GM12878 (cell line): ENCODE data around the gene ASIC5. TPM values are rescaled to one million over a fixed set of nuclear protein-coding genes. Genes with fewer than 3 reads are reported as not detected.
A peak's percentile ranks its signal among the peaks of the same experiment; 100 is the strongest.

Source experiments
- ATAC-seq: fragments of 200-7000 bp; cut with Tn5 transposase; 3 replicates; pipeline ENCODE4 v1.9.1; 2020; ENCODE audit warnings: mild to moderate bottlenecking, moderate library complexity
- BruUV-seq: library from RNA; stranded (reverse); fragments of 400-500 nt; replicated peaks from 2 replicates; lab custom pipeline; 2021; lab: Mats Ljungman, UMichigan
- CTCF ChIA-PET: fragments of 300-600 bp; sonication (Branson Sonifier 250); formaldehyde crosslinking; extraction: SDS; loops from one replicate; lab custom pipeline; 2021; ENCODE audit warnings: inconsistent platforms; lab: Yijun Ruan, JAX
- POLR2A ChIA-PET: fragments of 350-600 bp; formaldehyde crosslinking; extraction: SDS; loops from one replicate; lab custom pipeline; 2021; ENCODE audit warnings: inconsistent platforms; lab: Charles Lee
- RAD21 ChIA-PET: fragments of 300-600 bp; sonication (Branson Sonifier 250); formaldehyde crosslinking; loops from one replicate; lab custom pipeline; 2023; ENCODE audit warnings: antibody characterized with exemption; ENCODE audit not compliant: unreplicated experiment; lab: Charles Lee
- SMC1A ChIA-PET: fragments of 300-600 bp; sonication (Branson Sonifier 250); formaldehyde crosslinking; loops from one replicate; lab custom pipeline; 2023; ENCODE audit not compliant: unreplicated experiment, uncharacterized antibody; lab: Charles Lee
- DNase-seq: peaks from one replicate; pipeline ENCODE4 v3.0.0-alpha.2; 2011; ENCODE audit warnings: low read depth, low spot score
- FAIRE-seq: peaks from 3 replicates; lab custom pipeline; 2011; peaks lifted over from hg19 to GRCh38; lab: Jason Lieb, UNC
- H2AFZ ChIP-seq: 2 replicates; pipeline ENCODE4 v1.6.0; 2011; ENCODE audit warnings: low read depth, low read length, control low read depth; ENCODE audit not compliant: control insufficient read depth
- H3K27ac ChIP-seq: 2 replicates; pipeline ENCODE4 v1.5.1; 2011; ENCODE audit warnings: control low read depth; ENCODE audit not compliant: control insufficient read depth, insufficient read depth
- H3K27me3 ChIP-seq, 2 experiments: replicated peaks in 1 of 2; 2 replicates each; pipeline versions ENCODE4 v1.6.0 to v1.6.1; 2011; ENCODE audit warnings: low read length in 1 of 2; ENCODE audit not compliant: control insufficient read depth in 2 of 2, insufficient read depth in 2 of 2
- H3K36me3 ChIP-seq, 2 experiments: 2 replicates each; pipeline ENCODE4 v1.5.1; 2011; ENCODE audit warnings: low read length in 1 of 2; ENCODE audit not compliant: control insufficient read depth in 2 of 2, insufficient read depth in 2 of 2
- H3K4me1 ChIP-seq: 2 replicates; pipeline ENCODE4 v1.6.1; 2011; ENCODE audit warnings: mild to moderate bottlenecking, low read length, moderate library complexity, mixed read lengths; ENCODE audit not compliant: control insufficient read depth, insufficient read depth
- H3K4me2 ChIP-seq: 2 replicates; pipeline ENCODE4 v1.6.0; 2011; ENCODE audit warnings: control low read depth; ENCODE audit not compliant: control insufficient read depth, insufficient read depth
- H3K4me3 ChIP-seq: fragments of 200-600 bp; sonication (generic); 2 replicates; pipeline ENCODE4 v1.5.1; 2016
- H3K79me2 ChIP-seq: 2 replicates; pipeline ENCODE4 v1.6.0; 2011; ENCODE audit warnings: low read length; ENCODE audit not compliant: control insufficient read depth, insufficient read depth
- H3K9ac ChIP-seq: 2 replicates; pipeline ENCODE4 v1.8.0; 2011; ENCODE audit warnings: low read length, control low read depth, mixed read lengths; ENCODE audit not compliant: control insufficient read depth, insufficient read depth
- H3K9me3 ChIP-seq: replicated peaks from 3 replicates; pipeline ENCODE4 v1.5.1; 2011; ENCODE audit warnings: mild to moderate bottlenecking, low read length; ENCODE audit not compliant: control insufficient read depth, insufficient read depth
- H4K20me1 ChIP-seq: 2 replicates; pipeline ENCODE4 v1.6.0; 2011; ENCODE audit not compliant: control insufficient read depth, insufficient read depth
- ETV6 ChIP-seq, 2 experiments: fragments of 450-650 bp in 1 of 2; IDR thresholded peaks in 1 of 2; conservative IDR thresholded peaks in 1 of 2; 2 replicates each; pipeline ENCODE4 v1.6.1; 2014; ENCODE audit warnings: antibody characterized with exemption in 1 of 2, borderline replicate concordance in 1 of 2, low read depth in 1 of 2, mild to moderate bottlenecking in 1 of 2, moderate library complexity in 1 of 2
- MEF2A ChIP-seq: IDR thresholded peaks from 2 replicates; pipeline ENCODE4 v1.6.1; 2011; ENCODE audit warnings: low read depth, mild to moderate bottlenecking, low read length, moderate library complexity; ENCODE audit not compliant: insufficient read depth
- MEF2B ChIP-seq: fragments of 450-650 bp; IDR thresholded peaks from 2 replicates; pipeline ENCODE4 v1.6.1; 2018; ENCODE audit warnings: mild to moderate bottlenecking, moderate library complexity; ENCODE audit not compliant: partially characterized antibody, poor library complexity, severe bottlenecking
- NR2C1 ChIP-seq: fragments of 450-650 bp; IDR thresholded peaks from 2 replicates; pipeline ENCODE4 v1.6.1; 2017; ENCODE audit warnings: antibody characterized with exemption, mild to moderate bottlenecking, moderate library complexity
- NR2F1 ChIP-seq: fragments of 450-650 bp; conservative IDR thresholded peaks from 2 replicates; pipeline ENCODE4 v1.6.1; 2017; ENCODE audit warnings: mild to moderate bottlenecking
- POLR2AphosphoS2 ChIP-seq: IDR thresholded peaks from 2 replicates; pipeline ENCODE4 v1.6.1; 2011; ENCODE audit warnings: low read depth, mild to moderate bottlenecking, low read length, improper control_type of control experiment, moderate library complexity
- SREBF1 ChIP-seq: IDR thresholded peaks from 2 replicates; pipeline ENCODE4 v1.6.1; 2012; ENCODE audit warnings: mild to moderate bottlenecking, low read length
- STAT3 ChIP-seq: IDR thresholded peaks from 2 replicates; pipeline ENCODE4 v1.6.1; 2011; ENCODE audit warnings: low read depth, low read length, improper control_type of control experiment
- TARDBP ChIP-seq: IDR thresholded peaks from 2 replicates; pipeline ENCODE4 v1.6.1; 2016; ENCODE audit warnings: borderline replicate concordance
- WGBS: methylation state at CpG from one replicate; pipeline ENCODE4 v1.1.6; 2016; ENCODE audit warnings: low lambda C conversion rate; ENCODE audit not compliant: insufficient replicate concordance, insufficient coverage; ENCODE audit errors: missing lambda C conversion rate; 5-methylcytosine and 5-hydroxymethylcytosine counted together
- in situ Hi-C: fragments of 300-500 bp; cut with MboI; formaldehyde crosslinking; loops from 9 replicates; pipeline ENCODE4 v1.14.3; 2018; ENCODE audit warnings: mixed read lengths
- intact Hi-C: fragments of 100-400 bp; cut with micrococcal nuclease; formaldehyde crosslinking; loops from one replicate; pipeline ENCODE4 v1.14.2; 2022; ENCODE audit not compliant: unreplicated experiment
- polyA plus RNA-seq, 11 experiments: library from polyadenylated mRNA; depleted of rRNA in 4 of 11; unstranded in 6 of 11; stranded (reverse) in 5 of 11; fragments of >200 nt; fragmentation: Nextera tagmentation in 4 of 11; fragmentation: Illumina TruSeq in 1 of 11; extraction: Ambion mirVana in 4 of 11; extraction: Trizol in 1 of 11; gene quantifications; 1 replicate in 1 of 11; 2 replicates in 10 of 11; pipeline versions ENCODE4 v1.2.1 to v1.2.3, GENCODE V29; 2011 to 2016; ENCODE audit warnings: inconsistent platforms in 2 of 11, missing spikeins in 2 of 11, low read depth in 1 of 11
- total RNA-seq, 4 experiments: library from RNA; depleted of rRNA in 3 of 4; stranded (reverse); fragments of >200 nt in 3 of 4; fragmentation: Illumina TruSeq in 1 of 4; extraction: Trizol in 1 of 4; gene quantifications; 2 replicates each; pipeline versions ENCODE4 v1.2.1 to v1.2.3, GENCODE V29; 2013 to 2021
- TF ChIP-seq, protein P1 (sequence below): fragments of 450-650 bp; IDR thresholded peaks from 2 replicates; pipeline ENCODE4 v1.6.1; 2018; ENCODE audit warnings: borderline replicate concordance, mild to moderate bottlenecking; ENCODE audit not compliant: partially characterized antibody
- TF ChIP-seq, protein P2 (sequence below): IDR thresholded peaks from 2 replicates; pipeline ENCODE4 v1.6.1; 2012; ENCODE audit warnings: improper control_type of control experiment, low read depth, low read length; ENCODE audit not compliant: insufficient replicate concordance

Gene ASIC5
- total and polyA plus RNA-seq, 10 of the 15 experiments (the other 5 are each of a cell fraction or from before 2014, with no cell fraction given): not detected

DNA sequence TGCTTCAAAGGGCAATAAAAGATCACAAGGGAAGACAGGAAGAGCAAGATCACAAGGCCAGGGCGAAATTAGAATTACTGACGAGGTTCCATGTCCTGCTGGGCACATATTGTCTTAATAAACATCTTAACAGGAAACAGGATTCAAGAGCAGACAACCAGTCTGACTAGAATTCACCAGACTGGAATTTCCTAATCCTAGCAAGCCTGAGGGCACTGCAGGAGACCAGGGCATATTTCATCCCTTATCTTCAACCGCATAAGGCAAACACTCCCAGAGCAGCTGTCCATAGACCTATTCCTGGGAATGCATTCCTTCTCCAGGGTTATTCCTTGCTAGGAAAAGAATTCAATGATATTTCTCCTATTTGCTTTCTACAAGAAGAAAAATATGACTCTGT, 25.0 kb upstream of the ASIC5 start (continued):
- no peak for TF ChIP-seq NR2C1
- no peak for TF ChIP-seq MEF2A
- TF ChIP-seq POLR2AphosphoS2: no peak

DNA sequence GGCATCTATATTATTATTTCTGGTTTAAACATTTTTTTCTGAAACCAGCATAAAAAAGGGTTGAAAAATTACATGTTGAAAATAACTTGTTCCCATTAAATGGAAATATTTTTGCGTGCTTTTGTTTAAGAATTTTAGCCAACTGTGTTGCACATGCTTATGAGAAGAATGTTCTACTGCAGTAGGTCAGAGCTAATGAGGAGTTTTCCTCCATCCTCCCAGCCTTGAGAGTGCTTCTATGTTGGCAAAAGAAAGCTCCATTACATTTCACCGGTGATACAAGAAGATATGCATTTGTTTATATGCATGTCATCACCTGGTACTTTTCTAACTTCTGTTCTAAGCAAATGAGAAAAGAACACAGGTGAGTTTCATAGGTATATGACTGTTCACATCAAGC, 23.9 kb upstream of the ASIC5 start:
- DNase-seq (no peak), ATAC-seq (peak; percentile 11; the same call in 1 of the 3 replicates), FAIRE-seq (no peak)
- H3K4me1 ChIP-seq: no peaks in the 10 kb centered on the region
- no peak overlapping the region for H3K4me2 ChIP-seq
- H3K9me3 ChIP-seq: no peaks in the 10 kb centered on the region
- H4K20me1 ChIP-seq: no peaks in the 10 kb centered on the region
- no peak overlapping the region for H2AFZ ChIP-seq
- H3K27ac ChIP-seq: no peak overlapping the region
- H3K27me3 ChIP-seq: no peaks in the 10 kb centered on the region
- H3K79me2 ChIP-seq: no peaks in the 10 kb centered on the region
- no peak overlapping the region for H3K9ac ChIP-seq
- POLR2A ChIA-PET: interaction anchor here (0.7 to 2.1 kb wide), 6 partner anchors 9 to 62 kb away, joined by 3 to 7 read pairs (median 3); no protein-coding TSS in a partner anchor
- intact Hi-C loops (loop anchor here (5.0 kb wide), 2 partner anchors 78 to 307 kb away; no protein-coding TSS in a partner anchor), in situ Hi-C loops (no loop called here)
- H3K36me3 ChIP-seq: no peaks in the 10 kb centered on the region
- BruUV-seq: no TSS peak
- CTCF ChIA-PET: interaction anchor here (0.7 to 1.6 kb wide), 4 partner anchors 31 to 447 kb away, joined by 3 to 5 read pairs (median 4); no protein-coding TSS in a partner anchor
- WGBS: 19% methylated on average over 2 of the region's 2 CpGs
- SMC1A ChIA-PET: interaction anchor here (0.8 to 2.9 kb wide), 13 partner anchors 8 to 260 kb away, joined by 3 to 13 read pairs (median 4); partner anchors contain the start of gene TDO2
- no peak overlapping the region for H3K4me3 ChIP-seq
- RAD21 ChIA-PET: interaction anchor here (1.0 to 1.9 kb wide), 7 partner anchors 9 to 84 kb away, joined by 3 to 12 read pairs (median 3); partner anchors contain the start of genes CTSO and TDO2
- TF ChIP-seq MEF2B (no peak), NR2F1 (no peak), SREBF1 (no peak), ETV6 (conservative IDR thresholded peaks at IDR 0.05 in 1 of 2, IDR thresholded peaks at IDR 0.05 in 1 of 2; ENCODE audit: borderline replicate concordance in 1 of 2, low read depth in 1 of 2) (no peak), TARDBP (no peak), STAT3 (no peak)
- TF ChIP-seq, protein P1, sequence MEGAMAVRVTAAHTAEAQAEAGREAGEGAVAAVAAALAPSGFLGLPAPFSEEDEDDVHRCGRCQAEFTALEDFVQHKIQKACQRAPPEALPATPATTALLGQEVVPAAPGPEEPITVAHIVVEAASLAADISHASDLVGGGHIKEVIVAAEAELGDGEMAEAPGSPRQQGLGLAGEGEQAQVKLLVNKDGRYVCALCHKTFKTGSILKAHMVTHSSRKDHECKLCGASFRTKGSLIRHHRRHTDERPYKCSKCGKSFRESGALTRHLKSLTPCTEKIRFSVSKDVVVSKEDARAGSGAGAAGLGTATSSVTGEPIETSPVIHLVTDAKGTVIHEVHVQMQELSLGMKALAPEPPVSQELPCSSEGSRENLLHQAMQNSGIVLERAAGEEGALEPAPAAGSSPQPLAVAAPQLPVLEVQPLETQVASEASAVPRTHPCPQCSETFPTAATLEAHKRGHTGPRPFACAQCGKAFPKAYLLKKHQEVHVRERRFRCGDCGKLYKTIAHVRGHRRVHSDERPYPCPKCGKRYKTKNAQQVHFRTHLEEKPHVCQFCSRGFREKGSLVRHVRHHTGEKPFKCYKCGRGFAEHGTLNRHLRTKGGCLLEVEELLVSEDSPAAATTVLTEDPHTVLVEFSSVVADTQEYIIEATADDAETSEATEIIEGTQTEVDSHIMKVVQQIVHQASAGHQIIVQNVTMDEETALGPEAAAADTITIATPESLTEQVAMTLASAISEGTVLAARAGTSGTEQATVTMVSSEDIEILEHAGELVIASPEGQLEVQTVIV: no peak
- TF ChIP-seq, protein P2, sequence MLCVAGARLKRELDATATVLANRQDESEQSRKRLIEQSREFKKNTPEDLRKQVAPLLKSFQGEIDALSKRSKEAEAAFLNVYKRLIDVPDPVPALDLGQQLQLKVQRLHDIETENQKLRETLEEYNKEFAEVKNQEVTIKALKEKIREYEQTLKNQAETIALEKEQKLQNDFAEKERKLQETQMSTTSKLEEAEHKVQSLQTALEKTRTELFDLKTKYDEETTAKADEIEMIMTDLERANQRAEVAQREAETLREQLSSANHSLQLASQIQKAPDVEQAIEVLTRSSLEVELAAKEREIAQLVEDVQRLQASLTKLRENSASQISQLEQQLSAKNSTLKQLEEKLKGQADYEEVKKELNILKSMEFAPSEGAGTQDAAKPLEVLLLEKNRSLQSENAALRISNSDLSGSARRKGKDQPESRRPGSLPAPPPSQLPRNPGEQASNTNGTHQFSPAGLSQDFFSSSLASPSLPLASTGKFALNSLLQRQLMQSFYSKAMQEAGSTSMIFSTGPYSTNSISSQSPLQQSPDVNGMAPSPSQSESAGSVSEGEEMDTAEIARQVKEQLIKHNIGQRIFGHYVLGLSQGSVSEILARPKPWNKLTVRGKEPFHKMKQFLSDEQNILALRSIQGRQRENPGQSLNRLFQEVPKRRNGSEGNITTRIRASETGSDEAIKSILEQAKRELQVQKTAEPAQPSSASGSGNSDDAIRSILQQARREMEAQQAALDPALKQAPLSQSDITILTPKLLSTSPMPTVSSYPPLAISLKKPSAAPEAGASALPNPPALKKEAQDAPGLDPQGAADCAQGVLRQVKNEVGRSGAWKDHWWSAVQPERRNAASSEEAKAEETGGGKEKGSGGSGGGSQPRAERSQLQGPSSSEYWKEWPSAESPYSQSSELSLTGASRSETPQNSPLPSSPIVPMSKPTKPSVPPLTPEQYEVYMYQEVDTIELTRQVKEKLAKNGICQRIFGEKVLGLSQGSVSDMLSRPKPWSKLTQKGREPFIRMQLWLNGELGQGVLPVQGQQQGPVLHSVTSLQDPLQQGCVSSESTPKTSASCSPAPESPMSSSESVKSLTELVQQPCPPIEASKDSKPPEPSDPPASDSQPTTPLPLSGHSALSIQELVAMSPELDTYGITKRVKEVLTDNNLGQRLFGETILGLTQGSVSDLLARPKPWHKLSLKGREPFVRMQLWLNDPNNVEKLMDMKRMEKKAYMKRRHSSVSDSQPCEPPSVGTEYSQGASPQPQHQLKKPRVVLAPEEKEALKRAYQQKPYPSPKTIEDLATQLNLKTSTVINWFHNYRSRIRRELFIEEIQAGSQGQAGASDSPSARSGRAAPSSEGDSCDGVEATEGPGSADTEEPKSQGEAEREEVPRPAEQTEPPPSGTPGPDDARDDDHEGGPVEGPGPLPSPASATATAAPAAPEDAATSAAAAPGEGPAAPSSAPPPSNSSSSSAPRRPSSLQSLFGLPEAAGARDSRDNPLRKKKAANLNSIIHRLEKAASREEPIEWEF: no peak
